ENCODE data around the gene TRIM29.

GRCh38 chr11:120180551-120181232 is 42.8 kb upstream of the TRIM29 start:
- TF ChIP-seq JUND (IDR thresholded peaks at IDR 0.05; ENCODE audit: low read depth, low read length) = no peak
- TF ChIP-seq BRCA1 (IDR thresholded peaks at IDR 0.05; ENCODE audit: low read depth, low read length) = no peak
- no peak for TF ChIP-seq SUZ12 (IDR thresholded peaks at IDR 0.05; ENCODE audit: unreplicated experiment)
- TF ChIP-seq POLR2A (IDR thresholded peaks at IDR 0.05; ENCODE audit: low read depth, low read length) = no peak
- no peak for TF ChIP-seq YBX1 (IDR thresholded peaks at IDR 0.05)
- TF ChIP-seq NBN (IDR thresholded peaks at IDR 0.05) = no peak
- TF ChIP-seq POU2F2 (IDR thresholded peaks at IDR 0.05; ENCODE audit: borderline replicate concordance, low read depth, low read length) = no peak
- no peak for TF ChIP-seq EP300 (IDR thresholded peaks at IDR 0.05; ENCODE audit: borderline replicate concordance in 1 of 2, control insufficient read depth in 1 of 2, low read depth in 2 of 2, low read length in 2 of 2)
